Glomerular visceral epithelial cell (primary cell): Measurements from ENCODE around the gene CDKN2B-AS1.

ENCODE experiments used
- DNase-seq: peaks from one replicate; pipeline ENCODE4 v3.0.0-alpha.2; 2016; ENCODE audit errors: extremely low spot score

Gene CDKN2B-AS1

DNA sequence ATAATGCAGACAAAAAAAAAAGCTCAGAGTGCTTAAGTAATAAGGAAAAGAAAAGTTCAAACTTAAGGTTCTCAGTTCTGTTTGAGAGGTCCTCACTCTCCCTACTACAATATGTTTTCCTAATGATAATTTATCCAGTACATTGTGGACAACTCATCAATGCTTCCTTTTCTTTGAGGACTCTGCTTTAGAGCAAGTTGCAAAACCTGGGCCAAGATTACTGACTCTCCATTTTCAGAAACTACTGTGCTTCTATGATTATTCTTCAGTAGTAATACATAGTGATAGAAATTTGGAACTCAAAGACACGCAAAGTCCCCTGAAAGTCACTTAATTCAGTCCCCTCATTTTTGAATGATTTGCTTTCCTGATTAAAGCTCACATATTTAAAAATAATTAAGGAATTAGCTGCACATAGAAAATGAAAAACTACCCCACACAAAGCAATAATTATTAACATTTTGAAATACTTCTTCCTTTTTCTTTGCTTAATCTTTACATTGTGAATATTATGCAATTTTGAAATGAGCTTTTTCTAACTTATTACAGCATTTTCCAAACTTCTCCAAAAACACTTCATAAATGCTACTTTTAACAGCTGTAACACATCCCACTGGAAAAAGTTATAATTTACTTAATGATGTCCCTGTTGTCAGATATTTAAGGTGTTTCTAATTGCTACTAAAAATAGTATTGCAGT, 11.6 kb upstream of the CDKN2B-AS1 start:
- DNase-seq = no peak

DNA sequence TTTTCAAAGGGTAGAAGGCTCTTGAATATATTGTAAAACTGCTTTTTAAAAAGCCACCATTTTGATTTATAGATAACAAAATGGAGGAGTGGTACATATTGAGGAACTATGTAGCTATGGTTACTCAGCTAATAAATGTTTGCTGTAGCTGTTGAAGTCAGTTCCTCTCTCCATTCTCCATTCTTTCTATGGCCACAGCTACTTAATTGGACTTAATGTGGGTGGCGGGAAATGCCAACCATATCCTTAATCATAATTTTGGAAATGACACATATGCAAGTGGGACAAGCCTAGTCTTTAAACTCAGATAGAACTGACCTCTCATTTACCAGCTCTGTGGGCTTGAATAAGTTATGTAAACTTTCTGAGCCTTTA, 11.0 kb upstream of the CDKN2B-AS1 start:
- DNase-seq = no peak

DNA sequence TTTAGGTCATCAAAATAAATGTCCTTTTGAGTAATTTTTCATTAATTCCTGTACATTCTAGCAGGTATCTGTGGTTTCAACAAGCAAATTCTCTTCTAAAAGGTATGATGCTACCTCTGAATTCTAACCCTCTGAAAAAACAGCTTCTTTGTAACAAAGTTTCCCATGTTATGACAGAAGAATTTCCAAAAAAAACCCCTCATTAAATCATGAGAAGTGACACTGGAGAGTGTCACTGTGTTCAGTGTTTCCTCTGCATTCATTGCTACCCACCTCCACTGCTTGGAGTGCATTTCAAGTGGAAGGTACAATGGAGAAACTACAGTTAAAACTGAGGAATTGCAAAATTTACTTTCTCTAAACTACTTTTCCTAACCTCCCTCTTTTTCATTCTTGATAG, 10.5 kb upstream of the CDKN2B-AS1 start:
- no peak for DNase-seq

DNA sequence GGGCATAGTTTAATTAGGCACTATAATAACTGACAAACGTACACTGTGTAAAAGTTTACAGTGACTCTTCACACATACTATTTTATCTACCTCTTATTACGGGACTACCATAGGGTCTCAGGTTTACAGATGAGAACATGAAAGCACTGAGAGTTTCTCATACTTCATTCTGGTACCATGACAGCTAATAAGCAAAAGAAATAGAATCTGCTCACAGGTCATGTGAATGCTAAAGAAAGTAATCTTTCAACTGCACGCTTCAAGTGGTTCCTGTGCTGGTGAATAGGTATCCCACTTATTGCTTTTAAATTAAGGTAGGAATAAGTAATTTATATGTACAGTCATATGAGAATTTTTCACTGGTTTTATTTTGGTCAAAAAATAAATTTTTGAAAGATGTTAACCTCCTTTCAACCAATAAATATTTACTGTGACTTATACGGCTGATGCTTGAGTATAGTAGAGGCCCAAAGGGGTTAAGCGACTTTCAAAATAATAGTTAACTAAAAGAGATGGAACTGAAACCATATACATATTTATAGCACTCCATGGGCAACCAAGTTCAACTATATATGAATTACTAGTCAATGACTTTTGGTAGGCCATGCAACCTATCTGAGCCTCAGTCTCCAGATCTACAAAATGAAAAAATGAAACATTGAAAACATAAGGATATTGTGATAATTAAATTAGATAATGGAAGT, 8.5 kb upstream of the CDKN2B-AS1 start:
- no peak for DNase-seq

DNA sequence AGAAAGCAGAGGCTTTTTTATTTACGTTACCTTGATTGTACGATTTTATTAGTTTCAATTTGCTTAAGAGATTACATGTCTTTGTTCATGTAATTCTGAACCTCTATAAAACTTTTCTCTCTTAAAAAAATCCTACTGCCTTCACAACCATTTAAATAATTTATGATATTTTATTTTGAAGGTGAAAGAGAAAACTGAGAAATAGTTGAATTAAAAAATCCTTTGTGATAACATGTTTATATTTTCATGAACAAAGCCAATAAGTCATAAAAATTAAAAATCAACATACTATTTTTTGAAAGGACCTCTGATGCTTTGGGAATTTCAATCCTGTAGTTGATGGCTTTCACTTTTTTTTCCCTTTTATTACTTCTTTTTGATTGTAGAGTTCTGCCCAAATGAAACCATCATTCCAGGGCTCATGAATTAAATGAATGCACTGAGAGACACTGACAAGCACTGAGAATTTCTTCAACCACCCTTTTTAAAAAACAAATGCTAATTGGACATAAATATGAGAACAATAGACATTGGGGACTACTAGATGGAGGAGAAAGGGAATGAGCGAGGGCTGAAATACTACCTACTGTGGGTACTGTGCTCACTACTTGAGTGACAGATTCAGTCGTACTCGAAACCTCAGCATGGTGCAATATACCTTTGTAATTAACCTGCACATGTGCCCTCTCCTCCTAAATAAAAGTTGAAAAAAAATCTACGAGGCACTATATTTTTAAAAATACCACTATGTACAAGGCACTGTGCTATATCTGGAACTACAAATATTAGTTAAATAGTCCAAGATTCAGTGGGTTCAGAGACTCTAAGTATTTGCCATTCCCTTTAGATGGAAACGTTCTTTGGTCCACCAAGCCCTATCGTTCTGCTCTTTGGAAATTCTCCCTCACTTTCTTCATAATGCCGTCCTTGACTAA, 6.3 kb upstream of the CDKN2B-AS1 start:
- DNase-seq = peak; percentile 39

DNA sequence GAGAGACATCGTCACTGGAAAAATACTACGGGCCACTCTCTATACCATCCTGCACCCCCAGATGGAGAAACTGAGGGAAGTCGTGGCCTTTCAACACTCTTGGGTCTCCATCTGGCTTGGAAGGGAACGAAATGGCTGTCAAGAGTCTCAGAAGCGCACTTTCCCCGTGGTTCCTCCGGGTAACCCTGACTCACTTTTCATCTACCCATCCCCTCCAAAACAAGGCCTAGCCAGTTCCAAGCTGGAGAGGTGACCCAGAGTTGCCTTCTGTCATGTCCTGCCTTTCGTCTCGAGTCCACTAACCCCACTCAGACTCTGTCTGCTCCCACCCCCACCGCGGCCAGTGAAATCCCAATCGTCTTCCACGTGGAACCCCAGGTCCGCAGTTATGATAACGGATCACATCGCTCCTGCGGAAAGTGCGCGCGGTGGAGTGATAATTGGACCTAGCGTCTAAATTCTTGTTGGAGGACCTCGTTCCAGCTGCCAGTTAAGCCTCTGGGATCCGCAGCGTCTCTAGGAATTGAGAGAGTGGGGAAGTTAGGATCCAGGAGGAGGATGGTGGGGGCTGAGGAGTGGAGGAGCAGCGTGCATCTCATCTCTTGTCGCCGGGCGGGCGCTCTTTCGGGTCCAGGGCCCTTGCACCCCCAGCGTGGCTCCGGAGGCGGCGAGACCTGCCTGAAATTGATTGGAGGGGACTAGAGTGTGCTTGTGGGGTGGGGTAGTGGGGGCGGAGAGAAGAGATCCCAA, 5.0 kb upstream of the CDKN2B-AS1 start:
- DNase-seq = no peak

DNA sequence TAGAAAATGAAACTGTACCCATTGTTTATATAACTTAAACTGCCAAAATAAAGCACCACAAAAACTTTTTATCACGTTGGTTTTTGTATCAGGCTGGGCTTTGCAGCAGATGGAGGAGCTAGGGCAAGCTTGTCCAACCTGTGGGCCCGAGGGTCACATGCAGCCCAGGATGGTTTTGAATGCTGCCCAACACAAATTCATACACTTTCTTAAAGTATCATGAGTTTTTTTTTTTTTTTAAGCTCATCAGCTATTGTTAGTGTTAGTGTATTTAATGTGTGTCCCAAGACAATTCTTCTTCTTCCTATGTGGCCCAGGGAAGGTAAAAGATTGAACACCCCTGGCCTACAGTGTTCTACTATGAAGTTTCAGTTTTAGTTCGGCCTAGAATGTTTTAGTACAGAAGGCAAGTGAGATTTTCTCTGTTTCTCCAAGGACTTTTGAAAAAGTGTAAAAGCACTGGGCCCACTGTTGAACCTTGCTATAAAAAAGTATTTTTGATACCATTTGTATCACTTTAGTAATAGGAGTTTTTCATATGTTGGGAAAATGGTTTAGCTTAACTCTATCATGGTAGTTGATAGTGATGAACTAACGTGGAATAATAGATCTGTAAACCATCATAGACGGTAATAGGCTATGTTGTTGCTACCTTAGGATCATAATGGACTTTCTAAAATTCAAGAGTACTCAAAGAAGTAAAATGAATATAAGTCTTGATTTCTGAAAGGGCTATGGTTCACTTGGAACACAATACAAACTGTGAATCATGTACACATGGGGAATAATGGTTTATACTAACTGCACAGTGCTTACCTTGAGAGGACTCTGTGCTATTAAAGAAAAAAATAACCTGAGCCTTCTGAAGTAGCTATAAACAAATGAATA, 3.3 kb upstream of the CDKN2B-AS1 start:
- DNase-seq = no peak

DNA sequence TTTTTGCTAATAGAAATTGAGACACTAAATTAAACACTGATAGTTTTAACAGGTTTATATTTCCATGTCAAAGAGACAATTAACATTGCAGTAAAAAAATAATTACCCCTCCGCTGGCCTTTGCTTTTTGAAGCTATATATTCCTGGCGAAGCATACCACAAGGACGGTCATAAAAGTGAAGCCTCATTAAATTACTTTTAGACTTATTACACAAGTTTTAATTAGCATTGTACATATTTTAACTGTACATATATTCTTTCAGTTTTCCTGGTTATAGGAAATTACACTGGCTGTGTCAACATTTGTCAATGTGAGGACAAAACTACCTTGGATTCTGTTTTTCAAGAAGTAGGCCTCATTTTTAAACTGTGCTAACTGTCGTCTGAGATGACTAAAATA, 1.6 kb upstream of the CDKN2B-AS1 start:
- DNase-seq = no peak

DNA sequence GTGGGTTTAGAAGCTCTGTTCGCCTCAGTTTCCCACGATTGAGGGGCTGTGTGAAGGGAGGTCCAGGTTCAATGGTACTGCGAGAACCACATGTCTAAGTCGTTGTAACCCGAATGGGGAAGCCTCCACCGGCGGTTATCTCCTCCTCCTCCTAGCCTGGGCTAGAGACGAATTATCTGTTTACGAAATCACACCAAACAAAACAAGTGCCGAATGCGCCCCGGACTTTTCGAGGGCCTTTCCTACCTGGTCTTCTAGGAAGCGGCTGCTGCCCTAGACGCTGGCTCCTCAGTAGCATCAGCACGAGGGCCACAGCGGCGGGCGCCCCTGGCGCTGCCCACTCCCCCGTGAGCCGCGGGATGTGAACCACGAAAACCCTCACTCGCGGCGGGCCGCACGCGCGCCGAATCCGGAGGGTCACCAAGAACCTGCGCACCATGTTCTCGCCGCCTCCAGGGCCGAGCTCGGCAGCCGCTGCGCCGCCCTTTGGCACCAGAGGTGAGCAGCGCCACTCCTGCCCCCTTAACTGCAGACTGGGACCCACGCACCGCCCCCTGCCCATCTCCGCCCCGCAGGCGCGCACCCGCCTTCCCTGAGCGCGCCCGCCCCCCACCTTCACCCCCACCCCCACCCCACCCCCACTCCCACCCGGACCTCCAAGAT, 567 bp upstream of the CDKN2B-AS1 start, which contains the start of gene CDKN2A:
Gene CDKN2A (minus strand): TSS at position 500 of the 663 bp plus-strand sequence.
- peak; percentile 94 for DNase-seq

DNA sequence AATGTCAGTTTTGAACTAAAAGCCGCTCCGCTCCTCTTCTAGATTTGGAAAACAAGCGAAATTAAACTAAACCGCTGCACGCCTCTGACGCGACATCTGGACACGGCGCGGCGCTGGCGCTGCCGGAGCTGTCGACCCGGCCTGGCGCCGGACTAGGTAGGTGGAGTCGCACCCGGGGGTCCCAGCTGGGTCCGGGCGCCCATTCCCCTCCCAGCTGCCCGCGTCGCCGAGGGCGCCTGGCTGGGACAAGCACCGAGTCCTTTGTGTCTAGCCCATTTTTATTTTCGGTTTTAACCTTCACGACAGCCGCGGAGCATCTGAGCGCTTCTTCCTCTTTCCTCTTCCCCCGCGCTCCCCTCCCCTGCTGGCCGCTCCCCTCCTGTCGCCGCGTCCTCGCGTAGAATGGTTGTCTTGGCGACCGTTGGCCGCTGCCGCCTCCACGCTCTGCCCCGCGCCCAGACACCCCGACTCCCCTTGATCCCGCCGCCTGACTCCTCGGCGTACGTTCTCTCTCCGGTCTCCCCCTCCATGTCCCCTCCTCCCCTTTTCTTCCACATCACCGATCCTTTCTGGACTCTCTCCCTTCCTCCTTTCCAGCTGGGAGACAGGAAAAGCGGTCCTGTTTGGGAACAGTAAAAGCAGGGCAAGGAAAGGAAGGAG, 545 bp downstream of the CDKN2B-AS1 start:
- peak; percentile 83 for DNase-seq

DNA sequence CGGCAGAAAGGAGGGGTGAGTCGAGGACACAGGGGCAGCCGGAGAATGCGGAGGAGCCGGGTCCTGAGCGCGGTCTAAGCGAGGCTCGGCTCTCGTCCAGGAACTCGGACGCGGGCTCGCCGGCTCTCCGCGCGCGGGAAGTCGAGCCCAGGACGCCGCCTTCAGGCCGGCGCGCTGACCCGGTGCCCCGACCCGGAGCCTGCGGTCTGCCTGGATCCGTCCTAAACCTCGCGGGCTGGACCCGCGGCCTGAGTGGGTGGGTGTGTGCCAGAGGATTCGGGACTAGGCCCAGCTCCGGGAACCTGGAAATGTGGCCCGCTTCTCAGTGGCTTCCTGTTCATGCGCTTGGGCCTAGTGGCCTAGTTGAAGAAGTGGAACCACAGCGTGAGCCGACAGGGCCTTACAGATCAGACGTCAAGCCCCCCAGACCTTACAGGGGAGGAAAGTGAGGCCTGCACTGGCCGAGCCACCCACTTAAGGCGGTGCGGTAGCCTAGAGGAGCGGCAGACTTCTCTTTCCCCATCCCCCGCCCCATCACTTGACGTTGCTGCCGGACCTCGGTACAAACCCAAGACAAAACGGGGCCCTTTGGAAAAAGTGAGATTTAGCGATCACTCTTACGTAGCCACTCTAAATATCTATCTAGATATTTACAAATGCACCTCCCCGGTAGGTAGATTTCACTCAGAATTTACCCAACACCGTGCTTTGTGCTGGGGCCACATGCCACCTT, 1.2 kb downstream of the CDKN2B-AS1 start:
- DNase-seq = peak; percentile 58

DNA sequence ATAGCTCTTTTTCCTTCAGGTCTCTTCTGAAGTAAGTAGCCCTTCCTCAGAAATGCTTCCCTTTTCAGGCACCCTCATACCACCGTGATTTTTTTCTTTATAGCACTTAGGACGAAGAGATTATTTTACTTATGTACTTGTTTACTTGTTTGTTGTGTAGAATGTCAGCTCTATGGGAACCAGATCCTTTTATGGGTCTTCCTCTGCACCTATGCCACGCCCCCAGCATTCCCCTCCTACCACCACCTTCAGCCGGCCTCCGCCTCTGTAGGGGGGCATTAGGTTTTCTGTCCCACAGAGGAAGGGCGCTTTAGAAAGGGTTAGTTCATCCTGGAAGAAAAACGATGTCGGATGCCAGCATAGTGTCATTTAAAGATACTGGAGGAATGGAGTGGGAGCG, 1.8 kb downstream of the CDKN2B-AS1 start:
- DNase-seq = peak; percentile 59

DNA sequence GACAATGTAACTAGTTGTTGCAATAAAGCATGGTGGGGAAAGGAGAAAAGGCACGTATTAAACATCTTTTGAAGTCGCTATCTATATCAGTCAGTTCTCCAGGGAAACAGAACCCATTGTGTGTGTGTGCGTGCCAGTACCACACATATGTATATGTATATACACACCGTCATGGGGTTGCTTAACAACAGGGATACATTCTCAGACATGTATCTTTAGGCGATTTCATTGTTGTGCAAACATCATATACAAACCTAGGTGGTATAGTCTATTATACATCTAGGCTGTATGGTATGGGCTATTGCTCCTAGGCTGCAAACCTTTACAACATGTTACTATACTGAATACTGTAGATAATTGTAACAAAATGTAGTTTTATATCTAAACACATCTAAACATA, 2.3 kb downstream of the CDKN2B-AS1 start:
- no peak for DNase-seq

DNA sequence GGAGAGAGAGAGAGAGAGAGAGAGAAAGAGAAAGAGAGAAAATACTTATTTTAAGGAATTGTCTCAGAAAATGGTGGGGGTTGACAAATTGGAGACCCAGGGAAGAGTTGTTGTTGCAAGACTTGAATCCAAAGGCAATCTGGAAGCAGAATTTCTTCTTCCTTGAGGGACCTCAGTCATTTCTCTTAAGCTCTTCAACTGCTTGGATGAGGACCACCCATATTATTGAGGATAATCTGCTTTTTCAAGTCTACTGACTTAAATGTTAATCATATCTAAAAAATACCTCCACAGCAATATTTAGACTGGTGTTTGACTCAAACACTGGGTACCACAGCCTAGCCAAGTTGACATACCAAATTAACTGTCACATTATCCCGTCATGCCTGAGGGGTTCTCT, 2.9 kb downstream of the CDKN2B-AS1 start:
- no peak for DNase-seq

DNA sequence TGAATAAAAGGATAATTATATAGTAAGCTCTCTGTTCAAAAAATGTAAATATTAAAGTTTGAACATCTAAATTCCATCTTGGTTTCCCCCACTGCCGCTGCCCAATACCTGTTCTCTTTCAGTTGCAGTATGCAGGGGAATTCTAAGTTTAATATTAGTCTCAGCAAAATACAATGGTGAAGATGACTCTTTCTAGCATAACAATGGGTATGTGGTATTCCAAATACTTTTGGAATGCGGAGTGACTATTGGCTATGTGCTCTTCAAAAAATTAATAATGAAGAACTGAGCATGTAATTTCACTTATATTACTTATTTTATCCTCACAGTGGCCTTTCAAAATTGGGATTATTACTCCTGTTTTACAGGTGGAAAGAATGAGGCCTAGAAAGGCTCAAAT, 3.4 kb downstream of the CDKN2B-AS1 start:
- DNase-seq = no peak

DNA sequence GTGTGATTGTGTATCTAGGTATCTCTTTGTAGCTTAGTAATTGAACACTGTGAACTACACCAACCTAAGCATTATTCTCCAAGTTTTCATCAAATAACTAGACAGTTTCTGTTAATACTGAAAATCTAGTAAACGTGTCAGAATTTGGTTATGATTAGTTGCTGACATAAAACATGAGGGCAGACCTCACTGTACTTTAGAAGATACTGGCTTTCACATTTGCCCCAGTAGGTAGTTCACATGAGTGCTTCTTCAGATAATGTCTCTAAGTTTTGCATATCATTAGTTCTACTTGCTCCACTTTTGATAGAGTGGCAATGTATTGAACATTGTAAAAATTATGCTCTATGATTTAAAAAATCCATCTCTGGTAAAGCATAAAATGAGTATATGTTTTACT, 7.4 kb downstream of the CDKN2B-AS1 start:
- no peak for DNase-seq

DNA sequence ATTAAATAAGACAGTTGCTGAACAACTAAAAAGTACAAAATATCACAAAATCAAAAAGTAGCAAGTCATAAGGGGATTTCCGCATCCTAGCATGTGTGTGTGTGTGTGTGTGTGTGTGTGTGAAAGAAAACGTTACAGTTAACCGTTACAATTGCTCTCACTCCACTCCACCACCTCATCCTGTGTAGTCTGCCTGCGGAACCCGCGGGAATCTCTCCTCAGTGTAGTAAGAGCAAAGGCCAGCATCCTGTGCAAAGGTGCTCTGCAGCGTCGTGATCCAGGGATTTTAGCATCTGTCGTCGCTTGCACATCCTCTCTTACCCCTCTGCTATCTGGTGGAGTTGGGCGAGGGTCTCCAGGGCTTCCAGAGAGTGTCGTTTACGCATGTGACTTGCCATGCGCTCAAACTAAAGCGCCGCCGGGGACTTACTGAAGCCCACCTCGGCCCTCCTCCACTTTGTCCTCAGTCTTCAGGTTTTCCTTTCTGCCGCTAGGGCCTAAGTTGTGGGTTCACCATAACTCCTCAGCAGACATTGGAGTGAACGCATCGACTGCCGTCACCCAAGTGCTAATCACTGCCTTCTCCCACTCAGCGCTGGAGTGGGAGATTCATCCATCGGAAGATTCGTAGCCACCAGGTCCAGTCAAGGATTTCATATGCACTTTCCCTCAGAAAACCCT, 10.6 kb downstream of the CDKN2B-AS1 start:
- peak; percentile 74 for DNase-seq
